HG03135 (cell line): ENCODE data around the gene MAGI2.

Experiments
- ATAC-seq: cut with Tn5 transposase; IDR thresholded peaks from one replicate; pipeline ENCODE4 v1.9.1; 2021; ENCODE audit warnings: mild to moderate bottlenecking, moderate library complexity; ENCODE audit not compliant: unreplicated experiment

Gene MAGI2

GRCh38 chr7:79453558-79454360 lies at the start of gene MAGI2:
Gene MAGI2, minus strand, starts transcription at chr7:79453667. Its CDS starts 347 bp downstream, at chr7:79453320.
- ATAC-seq = no peak

GRCh38 chr7:79502151-79502550 lies 48.7 kb upstream of the MAGI2 start:
- ATAC-seq = no peak

- no peak for ATAC-seq
Measured at GRCh38 chr7:79500759-79501158, 47.3 kb upstream of the MAGI2 start.

GRCh38 chr7:79497728-79498127 lies 44.3 kb upstream of the MAGI2 start:
- ATAC-seq = no peak

GRCh38 chr7:79495544-79496272 lies 42.2 kb upstream of the MAGI2 start:
- no peak for ATAC-seq

- ATAC-seq = no peak
Measured at GRCh38 chr7:79494046-79494445, 40.6 kb upstream of the MAGI2 start.

- ATAC-seq = no peak
Measured at GRCh38 chr7:79489371-79489770, 35.9 kb upstream of the MAGI2 start.

- ATAC-seq = no peak
Measured at GRCh38 chr7:79478386-79478785, 24.9 kb upstream of the MAGI2 start.

GRCh38 chr7:79475455-79475854 lies 22.0 kb upstream of the MAGI2 start:
- no peak for ATAC-seq

- no peak for ATAC-seq
Measured at GRCh38 chr7:79471699-79472098, 18.2 kb upstream of the MAGI2 start.

- no peak for ATAC-seq
Measured at GRCh38 chr7:79471283-79471682, 17.8 kb upstream of the MAGI2 start.

GRCh38 chr7:79465551-79465950 lies 12.1 kb upstream of the MAGI2 start:
- no peak for ATAC-seq

- ATAC-seq = no peak
Measured at GRCh38 chr7:79464051-79464450, 10.6 kb upstream of the MAGI2 start.

- no peak for ATAC-seq
Measured at GRCh38 chr7:79462390-79462789, 8.9 kb upstream of the MAGI2 start.

GRCh38 chr7:79461660-79462059 lies 8.2 kb upstream of the MAGI2 start:
- no peak for ATAC-seq

- ATAC-seq = no peak
Measured at GRCh38 chr7:79459381-79459780, 5.9 kb upstream of the MAGI2 start.

- no peak for ATAC-seq
Measured at GRCh38 chr7:79458796-79459195, 5.3 kb upstream of the MAGI2 start.

GRCh38 chr7:79455173-79455790 lies 1.8 kb upstream of the MAGI2 start:
- ATAC-seq = no peak

- no peak for ATAC-seq
Measured at GRCh38 chr7:79454361-79454960, 994 bp upstream of the MAGI2 start.

- no peak for ATAC-seq
Measured at GRCh38 chr7:79453266-79453557, 255 bp downstream of the MAGI2 start.

GRCh38 chr7:79452495-79453265 lies 787 bp downstream of the MAGI2 start:
- no peak for ATAC-seq
